Vagina (tissue), 2 donors: ENCODE results near the gene DENND4B. TPM values are rescaled to one million over a fixed set of nuclear protein-coding genes. Genes with fewer than 3 reads are reported as not detected.
A peak's percentile ranks its signal among the peaks of the same experiment; 100 is the strongest.

Experiments used
- DNase-seq, 2 donors: peaks; one replicate each; pipeline ENCODE4 v3.0.0-alpha.2; 2017; ENCODE audit errors: extremely low spot score in 2 of 2
- H3K27ac ChIP-seq: fragments of 200-600 bp; sonication (generic); one replicate; pipeline ENCODE4 v1.5.1; 2019
- H3K27me3 ChIP-seq: fragments of 200-600 bp; sonication (generic); one replicate; pipeline ENCODE4 v1.5.1; 2019
- H3K36me3 ChIP-seq, 2 donors: fragments of 200-600 bp; sonication (generic); one replicate each; pipeline ENCODE4 v1.5.1; 2017 to 2019
- H3K4me1 ChIP-seq: fragments of 200-600 bp; sonication (generic); one replicate; pipeline ENCODE4 v1.5.1; 2019
- H3K4me3 ChIP-seq, 2 donors: fragments of 200-600 bp; sonication (generic); 1 replicate in 1 of 2; 2 replicates in 1 of 2; pipeline ENCODE4 v1.5.1; 2016 to 2019
- H3K9me3 ChIP-seq: fragments of 200-600 bp; sonication (generic); one replicate; pipeline ENCODE4 v1.5.1; 2019
- POLR2A ChIP-seq, 2 donors: fragments of 450-650 bp; IDR thresholded peaks; one replicate each; pipeline ENCODE4 v1.6.1; 2017; ENCODE audit warnings: antibody characterized with exemption in 2 of 2, mild to moderate bottlenecking in 2 of 2, moderate library complexity in 2 of 2
- POLR2AphosphoS5 ChIP-seq, 2 donors: sonication (generic); formaldehyde crosslinking; IDR thresholded peaks; one replicate each; pipeline ENCODE4 v1.9.0; 2017; ENCODE audit warnings: antibody characterized with exemption in 2 of 2, mild to moderate bottlenecking in 2 of 2, low read depth in 1 of 2; ENCODE audit not compliant: insufficient read depth in 1 of 2
- intact Hi-C: fragments of 100-400 bp; cut with DNase I; formaldehyde crosslinking; loops from one replicate; pipeline ENCODE4 v1.15.1; 2023
- total RNA-seq: library from RNA; depleted of rRNA; stranded (reverse); fragments of >200 nt; gene quantifications from one replicate; pipeline ENCODE4 v1.2.3, GENCODE V29; 2016
- TF ChIP-seq, protein P1 (sequence below), 3 experiments: fragments of 450-650 bp in 2 of 3; fragments of 200-600 bp in 1 of 3; sonication (generic) in 1 of 3; IDR thresholded peaks; one replicate each; pipeline ENCODE4 v1.5.1; 2017 to 2019; ENCODE audit warnings: antibody characterized with exemption in 3 of 3, mild to moderate bottlenecking in 2 of 3, moderate library complexity in 2 of 3

The DENND4B gene
- total RNA-seq, 1 donor from 2014 or later = 42.7 TPM

DNA sequence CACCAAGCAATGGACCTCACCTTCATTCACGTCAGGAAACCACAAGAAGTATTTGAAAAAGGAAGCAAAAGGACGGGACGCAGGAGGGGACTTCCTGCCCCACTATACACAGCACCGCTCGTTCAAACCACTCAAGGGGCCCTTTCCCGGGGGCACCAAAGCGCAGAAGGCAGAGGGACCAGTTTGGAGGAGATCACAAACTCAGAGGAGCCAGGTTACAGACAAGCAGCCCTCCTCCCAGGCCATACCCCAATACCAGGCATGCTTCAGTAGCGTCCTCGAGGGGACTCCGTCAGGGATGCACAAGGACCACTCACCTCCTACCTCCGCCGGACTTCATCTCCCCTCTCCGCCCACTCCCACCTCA is 11.2 kb upstream of the DENND4B start:
- intact Hi-C loops = loop anchor here (10.0 kb wide), 1 partner anchor 283 kb away; the partner anchor contains the start of genes ILF2 and NPR1
- peaks cover 59% of the 10 kb centered on the region for H3K4me1 ChIP-seq

DNA sequence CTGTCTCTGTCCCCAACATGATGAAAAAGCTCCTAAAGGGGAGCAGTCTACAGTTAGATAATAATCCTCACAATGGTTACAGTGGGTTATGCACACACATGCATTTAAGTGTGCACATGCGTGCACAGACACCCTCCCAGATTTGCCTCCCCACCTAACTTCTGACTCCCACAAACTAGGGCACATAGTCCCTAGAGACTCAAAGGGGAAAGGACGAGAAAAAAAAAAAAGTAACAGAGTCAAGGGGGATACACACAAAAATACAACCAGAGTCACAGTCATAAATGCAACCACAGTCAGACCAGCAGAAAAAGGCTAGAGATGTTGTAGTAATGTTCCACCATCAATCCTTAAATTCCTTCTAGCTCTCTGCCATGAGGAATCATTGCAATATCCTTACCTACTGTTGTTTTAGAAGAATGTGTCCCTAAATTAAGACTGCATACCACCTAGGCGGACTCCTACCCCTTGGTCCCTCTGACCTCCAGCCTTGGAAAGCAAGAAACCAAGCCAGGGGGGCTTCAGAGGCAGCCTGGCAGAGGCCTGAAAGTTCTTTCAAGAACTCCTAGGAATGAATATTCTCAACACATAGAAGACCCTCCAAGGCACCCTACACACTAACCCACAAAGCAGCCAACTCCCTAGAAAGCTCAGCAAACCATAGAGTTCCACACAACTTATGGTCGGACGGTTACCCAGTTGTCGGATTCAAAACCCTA is 10.6 kb upstream of the DENND4B start:
- Histone ChIP-seq H3K9me3 (no peaks in the 10 kb centered on the region), H3K27me3 (no peaks in the 10 kb centered on the region), H3K27ac (peak overlapping the region; percentile 90), H3K4me3 (peak overlapping the region; percentile 89 to 97), H3K36me3 (peaks cover 0 to 27% of the 10 kb centered on the region in 2 donors), H3K4me1 (peaks cover 54% of the 10 kb centered on the region)
- DNase-seq = no peak
- intact Hi-C loops = loop anchor here (10.0 kb wide), 1 partner anchor 282 kb away; the partner anchor contains the start of genes ILF2 and NPR1
- TF ChIP-seq POLR2A (IDR thresholded peaks at IDR 0.05) (no peak), POLR2AphosphoS5 (IDR thresholded peaks at IDR 0.05; ENCODE audit: insufficient read depth in 1 of 2, low read depth in 1 of 2) (no peak)
- TF ChIP-seq, protein P1, sequence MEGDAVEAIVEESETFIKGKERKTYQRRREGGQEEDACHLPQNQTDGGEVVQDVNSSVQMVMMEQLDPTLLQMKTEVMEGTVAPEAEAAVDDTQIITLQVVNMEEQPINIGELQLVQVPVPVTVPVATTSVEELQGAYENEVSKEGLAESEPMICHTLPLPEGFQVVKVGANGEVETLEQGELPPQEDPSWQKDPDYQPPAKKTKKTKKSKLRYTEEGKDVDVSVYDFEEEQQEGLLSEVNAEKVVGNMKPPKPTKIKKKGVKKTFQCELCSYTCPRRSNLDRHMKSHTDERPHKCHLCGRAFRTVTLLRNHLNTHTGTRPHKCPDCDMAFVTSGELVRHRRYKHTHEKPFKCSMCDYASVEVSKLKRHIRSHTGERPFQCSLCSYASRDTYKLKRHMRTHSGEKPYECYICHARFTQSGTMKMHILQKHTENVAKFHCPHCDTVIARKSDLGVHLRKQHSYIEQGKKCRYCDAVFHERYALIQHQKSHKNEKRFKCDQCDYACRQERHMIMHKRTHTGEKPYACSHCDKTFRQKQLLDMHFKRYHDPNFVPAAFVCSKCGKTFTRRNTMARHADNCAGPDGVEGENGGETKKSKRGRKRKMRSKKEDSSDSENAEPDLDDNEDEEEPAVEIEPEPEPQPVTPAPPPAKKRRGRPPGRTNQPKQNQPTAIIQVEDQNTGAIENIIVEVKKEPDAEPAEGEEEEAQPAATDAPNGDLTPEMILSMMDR (IDR thresholded peaks at IDR 0.05) = no peak

More for the DNA sequence above, 11.2 kb upstream of the DENND4B start:
- Histone ChIP-seq H3K9me3 (no peaks in the 10 kb centered on the region), H3K27ac (peak overlapping the region; percentile 90), H3K27me3 (no peaks in the 10 kb centered on the region), H3K4me3 (peak overlapping the region; percentile 89 to 97), H3K36me3 (peaks cover 0 to 21% of the 10 kb centered on the region in 2 donors)
- TF ChIP-seq POLR2AphosphoS5 (IDR thresholded peaks at IDR 0.05; ENCODE audit: insufficient read depth in 1 of 2, low read depth in 1 of 2) (no peak), POLR2A (IDR thresholded peaks at IDR 0.05) (no peak)
- TF ChIP-seq, protein P1 (IDR thresholded peaks at IDR 0.05) = no peak
- DNase-seq = no peak

DNA sequence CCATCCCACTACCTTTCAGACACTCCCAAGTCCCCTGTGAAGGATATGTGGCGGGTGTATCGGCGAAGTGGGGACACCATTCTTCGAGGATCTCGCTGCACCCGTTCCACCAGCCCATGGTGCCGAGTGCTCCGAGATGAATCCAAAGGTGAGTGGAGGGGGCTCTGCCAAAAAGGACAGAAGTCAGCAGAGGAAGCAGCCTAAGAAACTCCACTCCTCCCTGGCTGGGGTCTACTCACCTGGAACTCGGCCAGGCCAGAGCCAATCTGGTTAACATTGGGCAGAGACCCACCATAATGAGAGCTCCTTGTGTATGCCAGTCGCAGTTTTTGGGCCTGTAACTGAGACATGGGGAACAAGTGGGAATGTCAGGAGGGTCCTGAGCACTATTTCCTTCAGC is 8.3 kb upstream of the DENND4B start:
- no peak for DNase-seq
- H3K4me3 ChIP-seq = no peak overlapping the region
- no peaks in the 10 kb centered on the region for H3K9me3 ChIP-seq
- H3K4me1 ChIP-seq = peaks cover 45% of the 10 kb centered on the region
- intact Hi-C loops = loop anchor here (10.0 kb wide), 1 partner anchor 280 kb away; the partner anchor contains the start of genes ILF2 and NPR1
- H3K27me3 ChIP-seq = no peaks in the 10 kb centered on the region
- no peak overlapping the region for H3K27ac ChIP-seq
- TF ChIP-seq POLR2AphosphoS5 (IDR thresholded peaks at IDR 0.05; ENCODE audit: insufficient read depth in 1 of 2, low read depth in 1 of 2) = no peak
- TF ChIP-seq, protein P1 (IDR thresholded peaks at IDR 0.05) = no peak
- TF ChIP-seq POLR2A (IDR thresholded peaks at IDR 0.05) = no peak
- peaks cover 0 to 41% of the 10 kb centered on the region in 2 donors for H3K36me3 ChIP-seq

DNA sequence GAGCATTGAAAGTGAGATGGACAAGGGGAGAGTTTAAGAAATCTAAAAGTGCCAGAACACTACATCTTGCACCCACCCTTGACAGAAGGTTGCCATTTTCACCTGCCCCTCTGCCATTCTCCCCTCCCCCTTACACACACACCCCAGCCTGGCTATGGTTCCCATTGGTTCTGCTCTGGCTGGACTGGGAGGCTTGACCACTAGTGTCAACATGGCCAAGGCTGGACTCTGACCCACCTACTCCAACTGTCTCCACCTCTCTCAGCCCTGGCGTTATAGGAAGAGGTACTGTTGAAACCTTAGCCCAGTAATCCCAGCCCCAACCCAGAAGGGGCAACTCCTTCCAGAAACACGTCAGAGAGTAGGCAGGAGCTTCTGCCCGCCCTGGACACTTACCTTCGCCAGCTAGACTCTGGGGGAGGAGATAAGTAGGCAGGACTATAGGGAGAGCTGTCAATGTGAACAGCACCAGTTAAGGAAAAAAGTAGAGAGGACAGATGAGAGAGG is 7.4 kb upstream of the DENND4B start:
- TF ChIP-seq POLR2AphosphoS5 (IDR thresholded peaks at IDR 0.05; ENCODE audit: insufficient read depth in 1 of 2, low read depth in 1 of 2) (no peak), POLR2A (IDR thresholded peaks at IDR 0.05) (no peak)
- TF ChIP-seq, protein P1 (IDR thresholded peaks at IDR 0.05) = no peak

More for the DNA sequence above, 7.4 kb upstream of the DENND4B start:
- Histone ChIP-seq H3K36me3 (peaks cover 0 to 48% of the 10 kb centered on the region in 2 donors), H3K27ac (no peak overlapping the region), H3K9me3 (no peaks in the 10 kb centered on the region), H3K4me1 (peaks cover 39% of the 10 kb centered on the region), H3K4me3 (no peak overlapping the region), H3K27me3 (no peaks in the 10 kb centered on the region)
- intact Hi-C loops = loop anchor here (10.0 kb wide), 1 partner anchor 279 kb away; the partner anchor contains the start of genes ILF2 and NPR1
- DNase-seq = no peak
